ENCODE data around the gene MCM10.

- no peak for TF ChIP-seq CTCF (IDR thresholded peaks at IDR 0.05)
- TF ChIP-seq EP300 (IDR thresholded peaks at IDR 0.05): no peak
- TF ChIP-seq POLR2A (IDR thresholded peaks at IDR 0.05): no peak
These were observed 64.2 kb downstream of the MCM10 start for GRCh38 chr10:13225601-13226000.

All from tibial nerve (tissue), 4 donors.